Activated T-cell treated with anti-CD3 and anti-CD28 coated beads for 24 hours (primary cell): ENCODE results near the gene JUP.

Source experiments
- DNase-seq: peaks from one replicate; pipeline ENCODE4 v3.0.0-alpha.2; 2020; ENCODE audit warnings: low read depth

The JUP gene

GRCh38 chr17:41758601-41759000 is 27.9 kb downstream of the JUP start:
- DNase-seq = no peak

GRCh38 chr17:41754066-41754465 is 32.4 kb downstream of the JUP start:
- DNase-seq = no peak

- no peak for DNase-seq
These were observed 35.2 kb downstream of the JUP start for GRCh38 chr17:41751288-41751687.

GRCh38 chr17:41750862-41751261 is 35.6 kb downstream of the JUP start:
- no peak for DNase-seq

- no peak for DNase-seq
These were observed 38.2 kb downstream of the JUP start for GRCh38 chr17:41748275-41748674.

GRCh38 chr17:41741709-41742108 is 44.8 kb downstream of the JUP start:
- DNase-seq = no peak

GRCh38 chr17:41740506-41740905 is 46.0 kb downstream of the JUP start:
- DNase-seq = no peak

GRCh38 chr17:41739661-41740352 is 46.7 kb downstream of the JUP start:
- DNase-seq = no peak

GRCh38 chr17:41738801-41739112 is 47.8 kb downstream of the JUP start:
- DNase-seq = no peak

GRCh38 chr17:41738077-41738800 is 48.3 kb downstream of the JUP start:
- DNase-seq = peak; percentile 65

- DNase-seq = no peak
These were observed 48.9 kb downstream of the JUP start for GRCh38 chr17:41737680-41738023.

- no peak for DNase-seq
These were observed 49.4 kb downstream of the JUP start for GRCh38 chr17:41736983-41737679.

GRCh38 chr17:41735744-41736143 is 50.8 kb downstream of the JUP start:
- no peak for DNase-seq

- no peak for DNase-seq
These were observed 51.6 kb downstream of the JUP start for GRCh38 chr17:41734949-41735313.

- DNase-seq = peak; percentile 5
These were observed 52.2 kb downstream of the JUP start, which contains the start of gene HAP1 for GRCh38 chr17:41734139-41734948. TSS of gene HAP1 (minus strand) at chr17:41734643. CDS start at chr17:41734634, 9 bp downstream.

GRCh38 chr17:41733348-41734138 is 53.0 kb downstream of the JUP start:
- DNase-seq = no peak

- DNase-seq = no peak
These were observed 54.7 kb downstream of the JUP start for GRCh38 chr17:41731836-41732235.

- no peak for DNase-seq
These were observed 56.0 kb downstream of the JUP start for GRCh38 chr17:41730479-41730878.

- no peak for DNase-seq
These were observed 58.5 kb downstream of the JUP start for GRCh38 chr17:41728056-41728455.

GRCh38 chr17:41725134-41725533 is 61.4 kb downstream of the JUP start:
- no peak for DNase-seq

GRCh38 chr17:41724476-41725050 is 61.9 kb downstream of the JUP start:
- no peak for DNase-seq
